ENCODE measurements around the gene ATOH7. TPM values are rescaled to one million over a fixed set of nuclear protein-coding genes. Genes with fewer than 3 reads are reported as not detected.

Gene ATOH7
- total and polyA plus RNA-seq, 2 of the 4 experiments (the other 2 are of a cell fraction): 0.05 TPM; not detected in 1

GRCh38 chr10:68242051-68242450 lies 10.1 kb upstream of the ATOH7 start:
- Histone ChIP-seq H4K91ac (ENCODE audit: insufficient read depth, low read depth, low read length) (no peak overlapping the region), H2BK120ac (ENCODE audit: low read depth, low read length) (no peak overlapping the region), H3K23ac (ENCODE audit: low read depth, low read length) (no peak overlapping the region), H3K27me3 (ENCODE audit: control insufficient read depth, insufficient read depth, low read length) (peaks cover 37% of the 10 kb centered on the region), H3K9me1 (ENCODE audit: insufficient read depth, low read length) (no peaks in the 10 kb centered on the region), H3K9me3 (ENCODE audit: control insufficient read depth, insufficient read depth, low read length) (no peaks in the 10 kb centered on the region), H2AFZ (replicated peaks; ENCODE audit: low read length, poor library complexity) (no peak overlapping the region), H3K79me1 (ENCODE audit: low read depth in 1 of 2, low read length in 2 of 2) (no peaks in the 10 kb centered on the region), H2AK5ac (ENCODE audit: low read depth, low read length) (no peak overlapping the region), H3K56ac (ENCODE audit: extremely low read depth, insufficient read depth, low read length) (no peak overlapping the region), H3K4me1 (ENCODE audit: control insufficient read depth, insufficient read depth, low read length) (peaks cover 5% of the 10 kb centered on the region; the same call in 1 of the 2 replicates), H3K18ac (ENCODE audit: low read depth, low read length) (no peak overlapping the region), H2AK9ac (replicated peaks; ENCODE audit: low read depth, low read length, poor library complexity) (no peak overlapping the region), H2BK20ac (ENCODE audit: low read depth, low read length) (no peak overlapping the region), H4K5ac (ENCODE audit: low read depth, low read length) (no peak overlapping the region), H3K27ac (ENCODE audit: insufficient read depth, low read length) (no peak overlapping the region), H3K4me2 (ENCODE audit: low read depth, low read length) (no peak overlapping the region), H4K8ac (ENCODE audit: low read depth in 2 of 2, low read length in 2 of 2) (no peak overlapping the region), H3K36me3 (ENCODE audit: control insufficient read depth, insufficient read depth, low read length) (no peaks in the 10 kb centered on the region), H3K14ac (replicated peaks; ENCODE audit: low read depth, low read length) (no peak overlapping the region), H4K20me1 (ENCODE audit: insufficient read depth, low read length) (no peaks in the 10 kb centered on the region), H2BK15ac (ENCODE audit: low read depth, low read length) (no peak overlapping the region), H3K4ac (ENCODE audit: low read depth, low read length) (no peak overlapping the region), H3K4me3 (ENCODE audit: insufficient read depth, low read depth, low read length) (no peak overlapping the region), H3K9ac (ENCODE audit: low read depth, low read length) (no peak overlapping the region), H2BK5ac (ENCODE audit: low read depth, low read length, poor library complexity, severe bottlenecking) (no peak overlapping the region)
- dilution Hi-C loops (cut with HindIII; ENCODE audit: low sequenced_read_pairs, unreplicated experiment): no loop called here
- DNase-seq (no peak), ATAC-seq (ENCODE audit: low read depth) (no peak)
- no TSS peak for BruUV-seq (replicated peaks)
- ChIA-PET CTCF (interaction anchor here (0.7 kb wide), 1 partner anchor 9 kb away, joined by 3 read pairs; no protein-coding TSS in a partner anchor), POLR2A (ENCODE audit: unreplicated experiment) (no interaction called here)
- no peak for TF ChIP-seq CEBPB (IDR thresholded peaks at IDR 0.05; ENCODE audit: low read depth, low read length)
- TF ChIP-seq, protein P1, sequence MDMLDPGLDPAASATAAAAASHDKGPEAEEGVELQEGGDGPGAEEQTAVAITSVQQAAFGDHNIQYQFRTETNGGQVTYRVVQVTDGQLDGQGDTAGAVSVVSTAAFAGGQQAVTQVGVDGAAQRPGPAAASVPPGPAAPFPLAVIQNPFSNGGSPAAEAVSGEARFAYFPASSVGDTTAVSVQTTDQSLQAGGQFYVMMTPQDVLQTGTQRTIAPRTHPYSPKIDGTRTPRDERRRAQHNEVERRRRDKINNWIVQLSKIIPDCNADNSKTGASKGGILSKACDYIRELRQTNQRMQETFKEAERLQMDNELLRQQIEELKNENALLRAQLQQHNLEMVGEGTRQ (IDR thresholded peaks at IDR 0.05; ENCODE audit: low read depth, low read length): no peak
- TF ChIP-seq ELK1 (IDR thresholded peaks at IDR 0.05; ENCODE audit: borderline replicate concordance, low read depth, low read length): no peak
- no peak for TF ChIP-seq SMC3 (IDR thresholded peaks at IDR 0.05; ENCODE audit: low read depth, low read length)
- TF ChIP-seq, protein P2, sequence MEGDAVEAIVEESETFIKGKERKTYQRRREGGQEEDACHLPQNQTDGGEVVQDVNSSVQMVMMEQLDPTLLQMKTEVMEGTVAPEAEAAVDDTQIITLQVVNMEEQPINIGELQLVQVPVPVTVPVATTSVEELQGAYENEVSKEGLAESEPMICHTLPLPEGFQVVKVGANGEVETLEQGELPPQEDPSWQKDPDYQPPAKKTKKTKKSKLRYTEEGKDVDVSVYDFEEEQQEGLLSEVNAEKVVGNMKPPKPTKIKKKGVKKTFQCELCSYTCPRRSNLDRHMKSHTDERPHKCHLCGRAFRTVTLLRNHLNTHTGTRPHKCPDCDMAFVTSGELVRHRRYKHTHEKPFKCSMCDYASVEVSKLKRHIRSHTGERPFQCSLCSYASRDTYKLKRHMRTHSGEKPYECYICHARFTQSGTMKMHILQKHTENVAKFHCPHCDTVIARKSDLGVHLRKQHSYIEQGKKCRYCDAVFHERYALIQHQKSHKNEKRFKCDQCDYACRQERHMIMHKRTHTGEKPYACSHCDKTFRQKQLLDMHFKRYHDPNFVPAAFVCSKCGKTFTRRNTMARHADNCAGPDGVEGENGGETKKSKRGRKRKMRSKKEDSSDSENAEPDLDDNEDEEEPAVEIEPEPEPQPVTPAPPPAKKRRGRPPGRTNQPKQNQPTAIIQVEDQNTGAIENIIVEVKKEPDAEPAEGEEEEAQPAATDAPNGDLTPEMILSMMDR (conservative IDR thresholded peaks at IDR 0.05; ENCODE audit: low read depth, low read length): no peak
- TF ChIP-seq RAD21 (IDR thresholded peaks at IDR 0.05; ENCODE audit: low read length): no peak
- no peak for TF ChIP-seq POLR2A (IDR thresholded peaks at IDR 0.05; ENCODE audit: low read depth, low read length)
- no peak for TF ChIP-seq MAZ (IDR thresholded peaks at IDR 0.05; ENCODE audit: borderline replicate concordance, low read depth, low read length)
- TF ChIP-seq RFX5 (IDR thresholded peaks at IDR 0.05; ENCODE audit: low read depth, low read length): no peak
- TF ChIP-seq FOS (IDR thresholded peaks at IDR 0.05; ENCODE audit: low read depth, low read length): no peak
- in situ Hi-C loops (cut with MboI; ENCODE audit: low sequenced_read_pairs): no loop called here
- WGBS, 2 experiments (ENCODE audit: extremely low coverage in 2 of 2, insufficient read length in 1 of 2): 100% methylated on average over 1 of the region's 2 CpGs; no CpG with 5 or more reads in 1 of the 2 experiments
- intact Hi-C loops (cut with micrococcal nuclease): no loop called here

All from IMR-90 (cell line).